H1 (cell line): Measurements from ENCODE around the gene TMEM273. TPM values are rescaled to one million over a fixed set of nuclear protein-coding genes. Genes with fewer than 3 reads are reported as not detected.

ENCODE experiments used
- CTCF ChIA-PET: fragments of 300-600 bp; sonication (Branson Sonifier 250); formaldehyde crosslinking; loops from one replicate; lab custom pipeline; 2021; ENCODE audit not compliant: partially characterized antibody; lab: Charles Lee
- POLR2A ChIA-PET: fragments of 300-600 bp; sonication (Branson Sonifier 250); formaldehyde crosslinking; loops from one replicate; lab custom pipeline; 2021; ENCODE audit warnings: inconsistent platforms; ENCODE audit not compliant: partially characterized antibody; lab: Charles Lee
- DNase-seq, 2 experiments: peaks; one replicate each; pipeline versions ENCODE4 v3.0.0 to v3.0.0-alpha.2; 2010 to 2022; ENCODE audit warnings: low spot score in 2 of 2, low read depth in 1 of 2, mixed read lengths in 1 of 2
- FAIRE-seq: peaks from 2 replicates; lab custom pipeline; 2011; peaks lifted over from hg19 to GRCh38; lab: Jason Lieb, UNC
- H2AFZ ChIP-seq: 2 replicates; pipeline ENCODE4 v1.8.1; 2012; ENCODE audit warnings: low read length, inconsistent platforms
- H2AK5ac ChIP-seq: 2 replicates; pipeline ENCODE4 v1.6.1; 2013; ENCODE audit warnings: low read depth, low read length
- H2BK120ac ChIP-seq: replicated peaks from 2 replicates; pipeline ENCODE3; 2013; ENCODE audit warnings: low read depth, low read length, inconsistent platforms
- H2BK12ac ChIP-seq: 2 replicates; pipeline ENCODE4 v1.6.1; 2013; ENCODE audit warnings: low read depth, low read length
- H2BK15ac ChIP-seq: 2 replicates; pipeline ENCODE4 v1.6.1; 2013; ENCODE audit warnings: low read length
- H2BK20ac ChIP-seq: 2 replicates; pipeline ENCODE4 v1.6.1; 2013; ENCODE audit warnings: low read length
- H2BK5ac ChIP-seq: 2 replicates; pipeline ENCODE4 v1.6.1; 2013; ENCODE audit warnings: low read depth, low read length
- H3K14ac ChIP-seq: 2 replicates; pipeline ENCODE4 v1.6.1; 2013; ENCODE audit warnings: inconsistent platforms; ENCODE audit not compliant: insufficient read length
- H3K18ac ChIP-seq: 2 replicates; pipeline ENCODE4 v1.6.1; 2013; ENCODE audit warnings: low read length; ENCODE audit errors: extremely low read depth
- H3K23ac ChIP-seq: 2 replicates; pipeline ENCODE4 v1.6.1; 2013; ENCODE audit warnings: inconsistent platforms; ENCODE audit not compliant: insufficient read length
- H3K23me2 ChIP-seq: 2 replicates; pipeline ENCODE4 v1.6.1; 2013; ENCODE audit warnings: low read depth, low read length
- H3K27ac ChIP-seq: 2 replicates; pipeline ENCODE4 v1.6.1; 2011; ENCODE audit warnings: low read depth, low read length, inconsistent platforms
- H3K27me3 ChIP-seq, 4 experiments: replicated peaks in 1 of 4; 1 replicate in 1 of 4; 2 replicates in 3 of 4; pipeline versions ENCODE4 v1.6.1 to v1.8.1; 2011 to 2013; ENCODE audit warnings: low read length in 3 of 4, mild to moderate bottlenecking in 3 of 4, inconsistent platforms in 2 of 4, mixed read lengths in 2 of 4, moderate library complexity in 1 of 4; ENCODE audit not compliant: control insufficient read depth in 3 of 4, insufficient read depth in 3 of 4; ENCODE audit errors: extremely low read depth in 1 of 4
- H3K36me3 ChIP-seq, 4 experiments: 2 replicates each; pipeline versions ENCODE4 v1.6.1 to v1.8.1; 2011 to 2013; ENCODE audit warnings: mild to moderate bottlenecking in 4 of 4, low read length in 3 of 4, moderate library complexity in 2 of 4, control low read depth in 1 of 4, inconsistent platforms in 1 of 4; ENCODE audit not compliant: insufficient read depth in 4 of 4, control insufficient read depth in 2 of 4
- H3K4ac ChIP-seq: replicated peaks from 2 replicates; pipeline ENCODE3; 2013; ENCODE audit warnings: low read length, low read depth, mixed read lengths, inconsistent platforms; ENCODE audit not compliant: insufficient read length
- H3K4me1 ChIP-seq, 4 experiments: replicated peaks in 1 of 4; 1 replicate in 1 of 4; 2 replicates in 3 of 4; pipeline versions ENCODE4 v1.6.1 to v1.8.1; 2011 to 2013; ENCODE audit warnings: low read length in 3 of 4, inconsistent platforms in 2 of 4, mixed read lengths in 1 of 4; ENCODE audit not compliant: insufficient read depth in 4 of 4, control insufficient read depth in 3 of 4
- H3K4me2 ChIP-seq, 2 experiments: 2 replicates each; pipeline versions ENCODE4 v1.6.1 to v1.8.1; 2011 to 2013; ENCODE audit warnings: low read depth in 2 of 2, low read length in 2 of 2, control low read depth in 1 of 2, inconsistent platforms in 1 of 2, mild to moderate bottlenecking in 1 of 2; ENCODE audit not compliant: insufficient read depth in 1 of 2
- H3K4me3 ChIP-seq, 4 experiments: fragments of 200-600, 300-600 bp in 1 of 4; sonication (generic), shearing (Covaris generic), sonication (Bioruptor Twin) in 1 of 4; 2 replicates each; pipeline versions ENCODE4 v1.5.1 to v1.8.1; 2011 to 2016; ENCODE audit warnings: low read length in 4 of 4, low read depth in 3 of 4, control low read depth in 2 of 4, inconsistent platforms in 2 of 4, mild to moderate bottlenecking in 2 of 4, mixed read lengths in 1 of 4, moderate library complexity in 1 of 4; ENCODE audit not compliant: insufficient read depth in 2 of 4; ENCODE audit errors: extremely low read depth in 1 of 4
- H3K56ac ChIP-seq: replicated peaks from 2 replicates; pipeline ENCODE3; 2013; ENCODE audit warnings: low read depth, mild to moderate bottlenecking, mixed read lengths, low read length, inconsistent platforms; ENCODE audit not compliant: insufficient read length
- H3K79me1 ChIP-seq: 2 replicates; pipeline ENCODE4 v1.6.1; 2013; ENCODE audit warnings: low read depth, low read length, control low read depth
- H3K79me2 ChIP-seq, 2 experiments: 2 replicates each; pipeline versions ENCODE4 v1.6.1 to v1.8.1; 2012 to 2013; ENCODE audit warnings: low read length in 2 of 2, mild to moderate bottlenecking in 2 of 2, inconsistent platforms in 1 of 2; ENCODE audit not compliant: insufficient read depth in 2 of 2, control insufficient read depth in 1 of 2
- H3K9ac ChIP-seq, 4 experiments: replicated peaks in 1 of 4; 1 replicate in 1 of 4; 2 replicates in 3 of 4; pipeline versions ENCODE4 v1.6.1 to v1.8.1; 2011 to 2013; ENCODE audit warnings: low read depth in 3 of 4, low read length in 3 of 4, control low read depth in 2 of 4, mild to moderate bottlenecking in 2 of 4, moderate library complexity in 2 of 4, inconsistent platforms in 1 of 4; ENCODE audit errors: extremely low read depth in 1 of 4
- H3K9me3 ChIP-seq, 2 experiments: 2 replicates each; pipeline versions ENCODE4 v1.6.1 to v1.8.1; 2012 to 2013; ENCODE audit warnings: mild to moderate bottlenecking in 2 of 2, moderate library complexity in 2 of 2, control low read depth in 1 of 2, inconsistent platforms in 1 of 2, low read depth in 1 of 2, low read length in 1 of 2, mixed read lengths in 1 of 2; ENCODE audit not compliant: insufficient read depth in 2 of 2
- H4K20me1 ChIP-seq, 2 experiments: replicated peaks in 1 of 2; 2 replicates each; pipeline versions ENCODE3 to v1.8.1; 2011 to 2013; ENCODE audit warnings: inconsistent platforms in 2 of 2, low read length in 2 of 2, mild to moderate bottlenecking in 1 of 2; ENCODE audit not compliant: insufficient read depth in 2 of 2, control insufficient read depth in 1 of 2
- H4K5ac ChIP-seq: 2 replicates; pipeline ENCODE4 v1.6.1; 2013; ENCODE audit warnings: low read length, low read depth, mixed read lengths, inconsistent platforms; ENCODE audit not compliant: insufficient read length
- H4K8ac ChIP-seq: 2 replicates; pipeline ENCODE4 v1.8.0; 2013; ENCODE audit warnings: mild to moderate bottlenecking, moderate library complexity, low read length, inconsistent platforms; ENCODE audit not compliant: insufficient read depth; ENCODE audit errors: extremely low read depth
- H4K91ac ChIP-seq: replicated peaks from 2 replicates; pipeline ENCODE3; 2013; ENCODE audit warnings: low read length, mixed read lengths, inconsistent platforms; ENCODE audit not compliant: insufficient read length
- CTCF ChIP-seq, 3 experiments: IDR thresholded peaks; 1 replicate in 2 of 3; 2 replicates in 1 of 3; pipeline versions ENCODE4 v1.5.1 to v1.6.1; 2011; ENCODE audit warnings: low read length in 3 of 3, mild to moderate bottlenecking in 3 of 3, inconsistent platforms in 2 of 3, low read depth in 1 of 3, moderate library complexity in 1 of 3; ENCODE audit not compliant: insufficient read depth in 1 of 3; ENCODE audit errors: control extremely low read depth in 1 of 3
- EZH2 ChIP-seq: fragments of 200-600 bp; sonication (generic); IDR thresholded peaks from 2 replicates; pipeline ENCODE4 v1.7.1; 2012; ENCODE audit warnings: low read depth, mild to moderate bottlenecking, moderate library complexity, low read length, inconsistent platforms; ENCODE audit not compliant: severe bottlenecking
- JUND ChIP-seq: IDR thresholded peaks from 2 replicates; pipeline ENCODE4 v1.6.1; 2011; ENCODE audit warnings: mild to moderate bottlenecking, improper control_type of control experiment, low read length
- POLR2AphosphoS5 ChIP-seq: IDR thresholded peaks from 2 replicates; pipeline ENCODE4 v1.6.1; 2011; ENCODE audit warnings: low read depth, low read length
- SIN3A ChIP-seq, 2 experiments: IDR thresholded peaks in 1 of 2; conservative IDR thresholded peaks in 1 of 2; 2 replicates each; pipeline ENCODE4 v1.6.1; 2011 to 2012; ENCODE audit warnings: low read length in 2 of 2, improper control_type of control experiment in 1 of 2, low read depth in 1 of 2, mild to moderate bottlenecking in 1 of 2
- TAF1 ChIP-seq: IDR thresholded peaks from 2 replicates; pipeline ENCODE4 v1.6.1; 2011; ENCODE audit warnings: mild to moderate bottlenecking, low read depth, low read length
- TAF7 ChIP-seq: optimal IDR thresholded peaks from 2 replicates; pipeline ENCODE3; 2011; ENCODE audit warnings: low read depth, mild to moderate bottlenecking, inconsistent platforms, low read length, moderate library complexity, borderline replicate concordance
- WGBS, 2 experiments: shearing (Covaris generic) in 1 of 2; methylation state at CpG; one replicate each; pipeline versions ENCODE4 v1.1.6 to v1.1.7; 2013 to 2015; ENCODE audit warnings: low lambda C conversion rate in 2 of 2, mixed read lengths in 2 of 2, inconsistent platforms in 1 of 2, low coverage in 1 of 2, missing lambda C conversion rate in 1 of 2; ENCODE audit not compliant: insufficient replicate concordance in 2 of 2, insufficient coverage in 1 of 2, insufficient read length in 1 of 2; ENCODE audit errors: extremely low coverage in 1 of 2, missing lambda C conversion rate in 1 of 2; 5-methylcytosine and 5-hydroxymethylcytosine counted together
- polyA plus RNA-seq, 7 experiments: library from polyadenylated mRNA; depleted of rRNA in 3 of 7; stranded (reverse) in 5 of 7; unstranded in 2 of 7; fragments of >200 nt in 5 of 7; fragments of 200-250 nt in 2 of 7; gene quantifications; 1 replicate in 5 of 7; 2 replicates in 1 of 7; 4 replicates in 1 of 7; pipeline versions ENCODE4 v1.2.1 to v1.2.3, GENCODE V29; 2011 to 2013; ENCODE audit warnings: missing spikeins in 2 of 7, mixed read lengths in 2 of 7
- total RNA-seq: library from RNA; stranded (reverse); fragmentation: NEBNext Ultra II Directional; extraction: Animal tissue kit (Norgen Biotek cat#: 25700); gene quantifications from 2 replicates; pipeline ENCODE4 v1.2.1, GENCODE V29; 2021
- TF ChIP-seq, protein P1 (sequence below): IDR thresholded peaks from 2 replicates; pipeline ENCODE4 v1.6.1; 2011; ENCODE audit warnings: low read length, improper control_type of control experiment

TMEM273 gene
- total and polyA plus RNA-seq, 2 of the 8 experiments (the other 6 are each of a cell fraction or from before 2014, with no cell fraction given), result not detected

GRCh38 chr10:49112098-49112497 lies 76.1 kb downstream of the TMEM273 start:
- Histone ChIP-seq H4K8ac (no peak overlapping the region), H3K23me2 (peaks cover 3% of the 10 kb centered on the region; the same call in 1 of the 2 replicates), H4K5ac (no peak overlapping the region), H2BK12ac (no peak overlapping the region), H4K91ac (no peak overlapping the region), H2BK120ac (no peak overlapping the region), H3K18ac (no peak overlapping the region), H3K79me1 (no peaks in the 10 kb centered on the region), H3K27ac (no peak overlapping the region), H2AK5ac (0 out of 2 replicates have a peak overlapping the region, but pooled peaks have one; percentile 13), H2BK5ac (no peak overlapping the region), H2AFZ (no peak overlapping the region), H3K9ac (no peak overlapping the region), H3K79me2 (no peaks in the 10 kb centered on the region), H3K4me3 (no peak overlapping the region), H3K56ac (no peak overlapping the region), H3K4ac (no peak overlapping the region), H3K36me3 (no peaks in the 10 kb centered on the region), H2BK15ac (no peak overlapping the region), H3K4me2 (no peak overlapping the region), H3K23ac (no peak overlapping the region), H2BK20ac (no peak overlapping the region), H3K4me1 (no peaks in the 10 kb centered on the region), H3K27me3 (peaks cover 0 to 11% (median 6%) of the 10 kb centered on the region in 4 experiments; a peak in 5 of 7 replicates), H3K14ac (no peak overlapping the region), H3K9me3 (no peaks in the 10 kb centered on the region), H4K20me1 (no peaks in the 10 kb centered on the region)
- DNase-seq, result peak in 1 of 2 experiments; percentile 20
- 85% methylated on average over 3 of the region's 3 CpGs; no CpG with 5 or more reads in 1 of the 2 experiments for WGBS, 2 experiments
- no peak for TF ChIP-seq TAF7
- TF ChIP-seq TAF1, result no peak
- TF ChIP-seq SIN3A (conservative IDR thresholded peaks at IDR 0.05 in 1 of 2, IDR thresholded peaks at IDR 0.05 in 1 of 2; ENCODE audit: low read depth in 1 of 2, low read length in 2 of 2), result no peak
- no peak for TF ChIP-seq CTCF (IDR thresholded peaks at IDR 0.05; ENCODE audit: control extremely low read depth in 1 of 3, insufficient read depth in 1 of 3, low read depth in 1 of 3, low read length in 3 of 3)
- TF ChIP-seq, protein P1, sequence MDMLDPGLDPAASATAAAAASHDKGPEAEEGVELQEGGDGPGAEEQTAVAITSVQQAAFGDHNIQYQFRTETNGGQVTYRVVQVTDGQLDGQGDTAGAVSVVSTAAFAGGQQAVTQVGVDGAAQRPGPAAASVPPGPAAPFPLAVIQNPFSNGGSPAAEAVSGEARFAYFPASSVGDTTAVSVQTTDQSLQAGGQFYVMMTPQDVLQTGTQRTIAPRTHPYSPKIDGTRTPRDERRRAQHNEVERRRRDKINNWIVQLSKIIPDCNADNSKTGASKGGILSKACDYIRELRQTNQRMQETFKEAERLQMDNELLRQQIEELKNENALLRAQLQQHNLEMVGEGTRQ, result no peak
- TF ChIP-seq POLR2AphosphoS5, result no peak
- TF ChIP-seq EZH2, result no peak
- no peak for TF ChIP-seq JUND
- no peak for FAIRE-seq
- ChIA-PET CTCF (interaction anchor here (1.0 kb wide), 1 partner anchor 22 kb away, joined by 3 read pairs; no protein-coding TSS in a partner anchor), POLR2A (no interaction called here)
